ENCODE measurements around the gene OXTR. TPM values are rescaled to one million over a fixed set of nuclear protein-coding genes. Genes with fewer than 3 reads are reported as not detected.

Gene OXTR
- total RNA-seq, 1 experiment from 2014 or later = 4.6 TPM

DNA sequence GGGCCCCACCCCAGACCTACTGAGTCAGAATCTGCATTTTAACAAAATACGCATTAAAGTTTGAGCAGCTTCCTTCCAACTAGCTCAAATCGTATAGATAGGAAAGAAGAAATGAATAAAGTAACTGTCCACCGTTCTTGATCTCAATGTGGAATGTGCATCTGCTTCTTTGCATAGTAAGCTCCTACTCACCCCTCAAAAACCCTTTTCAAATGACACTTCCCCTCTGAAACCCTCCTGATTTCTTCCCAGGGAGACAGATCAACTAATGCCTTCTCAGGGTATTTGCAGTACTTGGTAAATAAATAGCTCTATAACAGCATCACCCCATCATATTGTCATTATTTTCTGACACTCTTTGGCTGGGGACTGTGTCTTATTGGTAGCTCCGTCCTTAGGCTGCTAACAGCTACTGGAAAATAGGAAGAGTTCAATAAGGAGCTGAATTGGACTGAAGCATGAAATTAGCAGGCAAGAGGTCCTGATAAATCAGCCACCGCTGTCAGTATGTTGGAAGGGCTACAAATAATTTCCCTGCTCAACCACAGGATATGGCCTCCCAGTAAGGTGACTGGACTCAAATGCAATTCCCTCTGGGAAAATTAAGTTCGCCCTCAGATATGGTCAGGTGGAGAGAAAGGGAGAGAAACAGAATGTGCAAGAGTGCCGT, 10.2 kb downstream of the OXTR start:
- no peak overlapping the region for H3K27ac Mint-ChIP-seq (ENCODE audit: unreplicated experiment)
- no peaks in the 10 kb centered on the region for H3K9me3 Mint-ChIP-seq (ENCODE audit: unreplicated experiment)
- intact Hi-C loops (cut with micrococcal nuclease; ENCODE audit: unreplicated experiment) = no loop called here
- no peak overlapping the region for H3K4me3 ChIP-seq (ENCODE audit: low read depth, low read length)
- no peaks in the 10 kb centered on the region; the same call in 1 of the 2 replicates for H3K4me1 ChIP-seq
- POLR2A ChIA-PET = no interaction called here
- BruUV-seq (replicated peaks) = no TSS peak
- H3K27me3 Mint-ChIP-seq (ENCODE audit: insufficient read depth, unreplicated experiment) = no peaks in the 10 kb centered on the region
- no peak overlapping the region for H3K4me3 Mint-ChIP-seq (ENCODE audit: unreplicated experiment)
- no peaks in the 10 kb centered on the region for H3K9me3 ChIP-seq
- no peak for DNase-seq
- H3K36me3 ChIP-seq (ENCODE audit: control insufficient read depth, insufficient read depth, low read length) = no peaks in the 10 kb centered on the region
- peaks cover 1% of the 10 kb centered on the region for H3K36me3 Mint-ChIP-seq (ENCODE audit: insufficient read depth, unreplicated experiment)
- no peaks in the 10 kb centered on the region for H3K27me3 ChIP-seq (replicated peaks; ENCODE audit: control insufficient read depth, insufficient read depth, low read length)
- CTCF ChIA-PET = interaction anchor here (1.0 kb wide), 1 partner anchor 10 kb away, joined by 4 read pairs; the partner anchor contains the start of gene OXTR
- TF ChIP-seq, protein P1, sequence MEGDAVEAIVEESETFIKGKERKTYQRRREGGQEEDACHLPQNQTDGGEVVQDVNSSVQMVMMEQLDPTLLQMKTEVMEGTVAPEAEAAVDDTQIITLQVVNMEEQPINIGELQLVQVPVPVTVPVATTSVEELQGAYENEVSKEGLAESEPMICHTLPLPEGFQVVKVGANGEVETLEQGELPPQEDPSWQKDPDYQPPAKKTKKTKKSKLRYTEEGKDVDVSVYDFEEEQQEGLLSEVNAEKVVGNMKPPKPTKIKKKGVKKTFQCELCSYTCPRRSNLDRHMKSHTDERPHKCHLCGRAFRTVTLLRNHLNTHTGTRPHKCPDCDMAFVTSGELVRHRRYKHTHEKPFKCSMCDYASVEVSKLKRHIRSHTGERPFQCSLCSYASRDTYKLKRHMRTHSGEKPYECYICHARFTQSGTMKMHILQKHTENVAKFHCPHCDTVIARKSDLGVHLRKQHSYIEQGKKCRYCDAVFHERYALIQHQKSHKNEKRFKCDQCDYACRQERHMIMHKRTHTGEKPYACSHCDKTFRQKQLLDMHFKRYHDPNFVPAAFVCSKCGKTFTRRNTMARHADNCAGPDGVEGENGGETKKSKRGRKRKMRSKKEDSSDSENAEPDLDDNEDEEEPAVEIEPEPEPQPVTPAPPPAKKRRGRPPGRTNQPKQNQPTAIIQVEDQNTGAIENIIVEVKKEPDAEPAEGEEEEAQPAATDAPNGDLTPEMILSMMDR (IDR thresholded peaks at IDR 0.05; ENCODE audit: insufficient read depth in 1 of 2, low read depth in 1 of 2, low read length in 1 of 2, severe bottlenecking in 1 of 2, unreplicated experiment in 1 of 2) = no peak
- no peaks in the 10 kb centered on the region for H3K4me1 Mint-ChIP-seq (ENCODE audit: low read depth, unreplicated experiment)

DNA sequence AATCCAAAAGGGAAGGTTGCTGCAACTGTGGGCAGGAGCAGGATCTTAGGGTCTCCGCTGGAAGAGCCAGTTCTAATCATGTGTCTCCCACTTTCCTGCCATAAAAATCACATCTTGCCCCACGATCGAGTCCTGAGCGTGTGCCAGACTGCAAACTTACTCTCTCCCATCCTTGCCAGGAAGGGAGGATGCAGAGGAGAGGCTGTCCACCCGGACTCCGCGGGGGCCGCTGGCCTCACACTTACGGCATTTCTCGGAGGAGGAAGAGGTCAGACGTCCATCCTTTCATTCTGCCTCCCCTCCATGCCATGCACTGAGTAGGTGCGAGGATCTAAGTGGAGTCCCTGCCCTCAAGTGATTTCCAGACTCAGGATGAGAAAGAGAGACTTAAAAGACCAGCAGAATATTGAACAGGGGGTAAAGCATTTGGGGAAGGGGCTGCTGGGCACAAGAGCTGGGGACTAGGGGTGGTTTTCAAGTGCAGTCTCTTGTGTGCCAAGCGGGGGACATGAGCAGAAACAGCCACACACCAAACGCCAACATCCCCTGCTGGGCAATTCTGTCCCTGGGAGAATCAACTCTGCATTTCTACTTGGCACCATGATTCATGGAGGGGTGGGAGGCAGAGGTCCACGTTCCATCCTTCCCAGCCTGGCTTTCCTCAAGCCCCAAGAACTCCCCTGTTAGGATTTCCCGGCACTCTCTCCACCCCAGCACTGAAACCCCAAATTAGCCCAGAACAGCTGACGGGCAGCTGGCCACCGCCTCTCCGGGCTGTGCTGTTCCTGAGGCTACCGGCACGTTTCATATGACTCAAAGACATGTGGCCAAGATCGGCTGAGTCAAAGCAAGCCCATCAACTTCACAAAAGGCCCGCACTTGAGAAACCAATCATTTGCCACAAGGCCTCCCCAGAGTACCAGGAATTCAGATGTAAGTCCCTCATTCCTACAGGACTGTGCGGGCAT, 11.6 kb downstream of the OXTR start:
- TF ChIP-seq, protein P1 (IDR thresholded peaks at IDR 0.05; ENCODE audit: insufficient read depth in 1 of 2, low read depth in 1 of 2, low read length in 1 of 2, severe bottlenecking in 1 of 2, unreplicated experiment in 1 of 2) = no peak
- CTCF ChIA-PET = no interaction called here
- no peak overlapping the region for H3K27ac Mint-ChIP-seq (ENCODE audit: unreplicated experiment)

DNA sequence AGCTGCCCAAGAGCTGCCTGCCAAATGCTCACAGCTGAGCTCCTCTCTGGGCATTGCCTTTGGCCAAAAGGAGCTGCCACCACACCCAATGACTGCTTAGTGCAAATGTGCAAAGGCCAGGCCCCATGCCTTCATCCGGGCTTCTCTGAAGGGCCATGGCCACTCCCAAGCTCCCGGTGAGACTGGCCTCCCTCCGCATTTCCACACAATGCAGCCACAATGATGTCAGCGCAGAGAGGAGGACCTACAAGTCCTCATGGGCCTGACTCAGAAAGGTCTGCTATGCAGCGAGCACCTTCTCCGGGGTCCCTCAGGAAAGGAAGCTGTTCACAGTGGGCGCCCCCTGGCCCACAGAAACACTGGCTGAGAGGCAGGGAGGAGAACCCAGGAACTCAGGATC, 12.7 kb downstream of the OXTR start:
- H3K36me3 Mint-ChIP-seq (ENCODE audit: insufficient read depth, unreplicated experiment) = no peaks in the 10 kb centered on the region
- DNase-seq = no peak
- H3K9me3 Mint-ChIP-seq (ENCODE audit: unreplicated experiment) = no peaks in the 10 kb centered on the region
- Histone ChIP-seq H3K36me3 (ENCODE audit: control insufficient read depth, insufficient read depth, low read length) (no peaks in the 10 kb centered on the region), H3K4me1 (no peaks in the 10 kb centered on the region; the same call in 1 of the 2 replicates), H3K27me3 (replicated peaks; ENCODE audit: control insufficient read depth, insufficient read depth, low read length) (no peaks in the 10 kb centered on the region), H3K4me3 (ENCODE audit: low read depth, low read length) (no peak overlapping the region), H3K9me3 (no peaks in the 10 kb centered on the region)
- TF ChIP-seq, protein P1 (IDR thresholded peaks at IDR 0.05; ENCODE audit: insufficient read depth in 1 of 2, low read depth in 1 of 2, low read length in 1 of 2, severe bottlenecking in 1 of 2, unreplicated experiment in 1 of 2) = no peak
- H3K27ac Mint-ChIP-seq (ENCODE audit: unreplicated experiment) = no peak overlapping the region
- no peaks in the 10 kb centered on the region for H3K27me3 Mint-ChIP-seq (ENCODE audit: insufficient read depth, unreplicated experiment)
- intact Hi-C loops (cut with micrococcal nuclease; ENCODE audit: unreplicated experiment) = no loop called here
- no TSS peak for BruUV-seq (replicated peaks)
- no peaks in the 10 kb centered on the region for H3K4me1 Mint-ChIP-seq (ENCODE audit: low read depth, unreplicated experiment)
- H3K4me3 Mint-ChIP-seq (ENCODE audit: unreplicated experiment) = no peak overlapping the region
- ChIA-PET CTCF (no interaction called here), POLR2A (no interaction called here)

More for the DNA sequence above, 11.6 kb downstream of the OXTR start:
- POLR2A ChIA-PET = no interaction called here
- Mint-ChIP-seq H3K36me3 (ENCODE audit: insufficient read depth, unreplicated experiment) (no peaks in the 10 kb centered on the region), H3K27me3 (ENCODE audit: insufficient read depth, unreplicated experiment) (no peaks in the 10 kb centered on the region), H3K4me1 (ENCODE audit: low read depth, unreplicated experiment) (no peaks in the 10 kb centered on the region), H3K9me3 (ENCODE audit: unreplicated experiment) (no peaks in the 10 kb centered on the region), H3K4me3 (ENCODE audit: unreplicated experiment) (no peak overlapping the region)
- Histone ChIP-seq H3K4me3 (ENCODE audit: low read depth, low read length) (no peak overlapping the region), H3K4me1 (no peaks in the 10 kb centered on the region; the same call in 1 of the 2 replicates), H3K36me3 (ENCODE audit: control insufficient read depth, insufficient read depth, low read length) (no peaks in the 10 kb centered on the region), H3K27me3 (replicated peaks; ENCODE audit: control insufficient read depth, insufficient read depth, low read length) (no peaks in the 10 kb centered on the region), H3K9me3 (no peaks in the 10 kb centered on the region)
- intact Hi-C loops (cut with micrococcal nuclease; ENCODE audit: unreplicated experiment) = no loop called here
- no TSS peak for BruUV-seq (replicated peaks)
- DNase-seq = no peak
